NCI-H748 (cell line): ENCODE measurements around the gene E2F8.

ENCODE experiments used
- DNase-seq: peaks from one replicate; lab custom pipeline; 2025; ENCODE audit not compliant: unreplicated experiment; lab: John Stamatoyannopoulos, UW

The E2F8 gene

GRCh38 chr11:19225123-19225522 lies 15.6 kb downstream of the E2F8 start:
- no peak for DNase-seq

- no peak for DNase-seq
Measured at GRCh38 chr11:19220903-19221724, 19.6 kb downstream of the E2F8 start.

GRCh38 chr11:19218786-19219460 lies 21.8 kb downstream of the E2F8 start:
- peak; percentile 22 for DNase-seq

GRCh38 chr11:19218216-19218615 lies 22.5 kb downstream of the E2F8 start:
- no peak for DNase-seq

- DNase-seq = no peak
Measured at GRCh38 chr11:19216709-19217374, 23.9 kb downstream of the E2F8 start.

GRCh38 chr11:19216021-19216420 lies 24.7 kb downstream of the E2F8 start:
- no peak for DNase-seq

GRCh38 chr11:19209617-19210370 lies 31.0 kb downstream of the E2F8 start:
- DNase-seq = no peak

- no peak for DNase-seq
Measured at GRCh38 chr11:19208959-19209546, 31.7 kb downstream of the E2F8 start.

- DNase-seq = no peak
Measured at GRCh38 chr11:19208181-19208580, 32.6 kb downstream of the E2F8 start.

GRCh38 chr11:19204836-19205235 lies 35.9 kb downstream of the E2F8 start:
- DNase-seq = no peak

GRCh38 chr11:19201737-19202605 lies 38.8 kb downstream of the E2F8 start, which contains the start of gene CSRP3:
Gene CSRP3, minus strand, starts transcription at chr11:19201983. Its CDS starts 9,535 bp downstream, at chr11:19192448.
- no peak for DNase-seq

- DNase-seq = no peak
Measured at GRCh38 chr11:19200410-19201201, 40.1 kb downstream of the E2F8 start.

GRCh38 chr11:19199771-19200170 lies 41.0 kb downstream of the E2F8 start:
- DNase-seq = no peak

GRCh38 chr11:19199048-19199447 lies 41.7 kb downstream of the E2F8 start:
- DNase-seq = no peak

- DNase-seq = peak; percentile 50
Measured at GRCh38 chr11:19196432-19196831, 44.3 kb downstream of the E2F8 start.

GRCh38 chr11:19194620-19195308 lies 46.0 kb downstream of the E2F8 start:
- DNase-seq = no peak

GRCh38 chr11:19193916-19194315 lies 46.8 kb downstream of the E2F8 start:
- no peak for DNase-seq

- no peak for DNase-seq
Measured at GRCh38 chr11:19191530-19192169, 49.1 kb downstream of the E2F8 start.
